ENCODE data around the gene DDX31.

DNA sequence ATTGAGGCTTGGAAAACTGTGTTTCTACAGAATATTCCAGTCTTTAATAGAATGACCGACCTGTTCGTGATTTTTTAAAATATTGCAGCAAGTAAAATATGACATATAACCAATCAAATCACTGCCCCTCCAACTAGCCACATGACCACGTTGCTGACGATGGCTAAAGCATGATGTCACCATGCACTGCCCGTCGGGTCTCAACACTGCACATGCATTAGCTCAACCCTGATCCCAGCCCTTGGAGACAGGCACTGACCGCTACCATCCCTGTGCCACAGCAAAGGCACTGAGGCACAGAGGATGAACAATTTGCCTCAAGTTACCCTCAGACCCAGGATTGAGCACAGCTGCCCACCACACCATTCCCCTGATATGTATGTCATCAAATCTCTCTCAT, 13.5 kb downstream of the DDX31 start:
- TF ChIP-seq, protein P1, sequence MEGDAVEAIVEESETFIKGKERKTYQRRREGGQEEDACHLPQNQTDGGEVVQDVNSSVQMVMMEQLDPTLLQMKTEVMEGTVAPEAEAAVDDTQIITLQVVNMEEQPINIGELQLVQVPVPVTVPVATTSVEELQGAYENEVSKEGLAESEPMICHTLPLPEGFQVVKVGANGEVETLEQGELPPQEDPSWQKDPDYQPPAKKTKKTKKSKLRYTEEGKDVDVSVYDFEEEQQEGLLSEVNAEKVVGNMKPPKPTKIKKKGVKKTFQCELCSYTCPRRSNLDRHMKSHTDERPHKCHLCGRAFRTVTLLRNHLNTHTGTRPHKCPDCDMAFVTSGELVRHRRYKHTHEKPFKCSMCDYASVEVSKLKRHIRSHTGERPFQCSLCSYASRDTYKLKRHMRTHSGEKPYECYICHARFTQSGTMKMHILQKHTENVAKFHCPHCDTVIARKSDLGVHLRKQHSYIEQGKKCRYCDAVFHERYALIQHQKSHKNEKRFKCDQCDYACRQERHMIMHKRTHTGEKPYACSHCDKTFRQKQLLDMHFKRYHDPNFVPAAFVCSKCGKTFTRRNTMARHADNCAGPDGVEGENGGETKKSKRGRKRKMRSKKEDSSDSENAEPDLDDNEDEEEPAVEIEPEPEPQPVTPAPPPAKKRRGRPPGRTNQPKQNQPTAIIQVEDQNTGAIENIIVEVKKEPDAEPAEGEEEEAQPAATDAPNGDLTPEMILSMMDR (IDR thresholded peaks at IDR 0.05; ENCODE audit: low read depth, low read length) = no peak
- no peak for TF ChIP-seq POLR2A (IDR thresholded peaks at IDR 0.05; ENCODE audit: extremely low read depth, insufficient read length)

All from NB4 (cell line).